ENCODE data around the gene MIPEP.
"Not testable (repeated sequence)": the region's sequence is repeated elsewhere in the genome, so short reads cannot be mapped to it uniquely, and the experiment has no call there.

MIPEP gene

DNA sequence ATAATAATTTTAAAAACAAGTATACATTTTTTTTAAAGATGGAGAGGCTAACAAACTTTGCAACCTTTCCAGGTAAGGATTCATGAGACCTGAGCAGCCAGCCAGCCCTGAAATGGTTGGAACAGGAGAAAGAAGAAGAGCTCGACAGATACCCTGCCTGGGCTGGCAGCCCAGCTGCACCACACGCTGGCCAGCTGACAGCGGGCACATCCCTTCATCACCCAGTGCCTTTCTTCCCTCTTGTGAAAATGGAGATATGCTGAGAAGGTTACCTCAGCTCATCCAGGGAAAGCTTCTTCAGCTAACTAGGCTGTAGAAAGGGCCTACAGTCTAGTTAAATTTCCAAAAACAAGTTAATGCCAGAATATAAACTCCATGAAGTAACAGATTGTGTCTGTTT lies 4.8 kb downstream of the MIPEP start:
- DNase-seq: not testable (repeated sequence)

DNA sequence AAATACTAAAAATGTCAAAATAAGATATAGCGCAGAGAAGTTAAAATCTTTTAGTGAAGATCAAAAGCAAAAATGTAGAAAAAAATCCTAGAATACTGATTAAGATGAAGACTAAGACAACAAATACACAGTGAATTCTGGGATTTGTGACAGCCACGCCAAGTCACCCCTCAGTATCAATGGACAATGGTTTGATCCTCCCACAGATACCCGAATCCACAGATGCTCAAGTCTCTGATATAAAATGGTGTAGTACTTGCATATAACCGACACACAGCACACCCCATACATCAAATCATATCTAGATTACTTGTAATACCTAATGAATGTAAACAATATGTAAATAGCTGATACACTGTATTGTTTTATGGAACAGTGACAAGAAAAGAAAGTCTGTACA lies 5.9 kb downstream of the MIPEP start:
- no peak for DNase-seq

DNA sequence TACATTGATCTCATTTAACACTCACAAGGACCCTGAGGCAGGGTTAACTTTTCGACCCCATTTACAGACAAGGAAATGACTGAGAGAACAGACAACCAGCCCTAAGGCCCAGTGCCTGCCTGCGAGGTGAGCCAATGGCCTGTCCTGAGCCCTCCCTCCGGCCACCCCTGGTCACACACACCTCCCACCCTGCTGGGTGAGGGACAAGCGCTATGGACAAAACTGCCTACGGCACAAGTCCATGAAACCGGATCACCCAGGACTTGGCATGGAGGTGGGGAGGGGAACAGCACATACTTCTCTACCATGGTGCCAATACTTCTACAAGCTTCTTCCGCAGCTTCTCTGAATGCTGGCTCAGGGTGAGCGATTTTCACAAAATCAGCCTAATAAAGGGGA lies 7.8 kb downstream of the MIPEP start:
- DNase-seq: not testable (repeated sequence)

DNA sequence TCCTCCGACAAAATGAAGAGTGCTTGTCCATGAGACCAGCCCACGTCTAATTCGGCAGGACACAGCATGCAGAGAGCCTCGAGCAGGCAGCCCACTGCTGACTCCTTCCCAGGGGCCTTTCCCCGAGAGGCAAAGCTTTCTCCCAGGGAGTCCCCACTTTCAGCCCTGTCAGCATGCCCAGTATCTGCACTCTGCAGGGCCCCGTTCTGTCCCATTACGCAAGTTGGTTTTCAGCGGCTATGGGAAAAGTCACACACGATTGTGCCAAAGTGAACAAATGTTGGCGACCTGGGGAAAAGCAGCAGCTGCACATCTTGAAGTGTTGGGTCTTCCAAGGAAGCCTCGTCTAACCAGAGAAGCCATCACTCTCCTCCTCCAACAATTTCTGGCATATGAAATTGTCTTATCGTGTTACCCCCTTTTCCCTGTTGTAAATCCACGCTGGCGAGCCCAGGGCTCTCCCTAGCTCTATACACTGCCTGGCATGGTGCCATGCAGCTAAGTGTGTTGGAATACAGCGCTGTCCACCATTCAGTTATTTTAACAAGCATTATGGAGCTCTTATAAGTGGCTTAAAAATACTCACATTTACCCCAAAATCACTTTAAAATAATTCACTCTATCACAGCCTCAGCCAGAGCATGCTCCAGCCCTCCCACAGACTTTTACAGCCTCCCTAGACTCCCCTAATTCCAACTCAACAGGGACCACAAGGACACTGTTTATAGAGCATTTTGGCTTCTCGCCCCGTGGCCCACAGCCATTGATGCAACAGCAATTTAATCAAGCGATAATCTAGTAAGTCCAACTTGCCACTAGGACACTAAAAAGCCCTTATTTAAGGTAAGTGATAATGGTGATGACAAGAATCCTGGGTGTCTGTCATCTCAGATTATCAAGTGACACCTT lies 8.5 kb downstream of the MIPEP start:
- DNase-seq: not testable (repeated sequence)

DNA sequence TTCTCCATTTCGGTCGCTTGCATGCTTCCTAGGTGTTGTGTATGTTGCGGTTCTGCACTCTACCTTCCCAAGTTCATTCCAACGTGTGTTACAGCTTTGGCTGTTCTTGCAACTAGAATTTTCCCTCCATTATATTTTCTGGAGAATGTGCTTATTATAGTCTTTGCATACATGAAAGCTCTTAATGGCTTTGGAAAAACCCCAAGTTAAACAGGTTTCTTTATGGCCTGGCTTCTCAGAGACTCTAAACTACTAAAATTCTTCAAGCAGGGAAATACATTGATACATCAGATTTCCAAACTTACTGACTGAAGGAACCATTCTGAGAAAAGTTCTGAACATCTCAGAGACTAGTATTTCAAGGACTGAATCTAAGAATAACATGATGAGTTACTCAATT lies 11.9 kb downstream of the MIPEP start:
- DNase-seq: no peak

DNA sequence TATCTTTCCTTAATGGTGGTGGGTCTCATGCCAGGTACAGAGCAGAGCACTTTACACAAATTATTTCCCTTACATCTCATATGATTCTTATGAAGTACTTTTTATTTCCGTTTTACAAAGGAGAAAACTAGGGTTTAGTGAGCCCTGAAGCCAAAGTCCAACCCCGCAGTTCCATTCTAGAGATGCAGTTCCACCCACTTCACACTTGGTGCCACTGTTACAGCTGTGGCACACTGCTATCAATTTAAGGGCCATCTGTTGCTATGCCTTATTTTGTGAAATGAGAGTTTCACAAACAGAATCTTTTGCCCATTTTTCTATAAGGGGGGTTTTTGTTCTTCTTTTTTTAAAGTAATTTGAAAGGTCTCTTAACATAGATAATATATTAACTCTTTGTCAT lies 12.9 kb downstream of the MIPEP start:
- DNase-seq: no peak

DNA sequence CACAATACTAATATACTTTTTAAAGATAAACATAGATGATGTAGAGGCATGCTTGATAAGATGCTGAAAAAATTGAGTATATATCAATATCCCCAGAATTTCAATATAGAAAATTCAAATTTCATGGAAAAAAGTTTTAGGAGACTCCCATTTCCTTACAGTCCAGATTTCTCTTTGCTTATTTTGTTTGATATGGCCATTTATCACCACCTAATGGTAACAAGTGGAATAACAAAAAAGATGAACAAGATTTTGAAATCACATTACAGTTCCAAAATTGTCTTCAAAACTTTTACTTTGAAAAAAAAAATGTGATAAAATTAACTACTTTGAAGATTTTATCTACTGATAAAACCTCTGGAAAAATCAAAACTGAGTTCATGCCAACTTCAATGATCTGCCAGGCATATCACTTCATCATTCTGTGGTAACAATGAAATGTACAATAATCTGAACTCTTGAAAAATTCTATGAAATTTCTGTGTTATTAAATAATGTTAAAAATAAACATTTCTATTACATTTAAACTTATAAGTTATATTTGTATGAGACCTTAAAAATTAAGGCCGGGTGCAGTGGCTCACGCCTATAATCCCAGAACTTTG lies 17.5 kb downstream of the MIPEP start:
- DNase-seq: no peak

DNA sequence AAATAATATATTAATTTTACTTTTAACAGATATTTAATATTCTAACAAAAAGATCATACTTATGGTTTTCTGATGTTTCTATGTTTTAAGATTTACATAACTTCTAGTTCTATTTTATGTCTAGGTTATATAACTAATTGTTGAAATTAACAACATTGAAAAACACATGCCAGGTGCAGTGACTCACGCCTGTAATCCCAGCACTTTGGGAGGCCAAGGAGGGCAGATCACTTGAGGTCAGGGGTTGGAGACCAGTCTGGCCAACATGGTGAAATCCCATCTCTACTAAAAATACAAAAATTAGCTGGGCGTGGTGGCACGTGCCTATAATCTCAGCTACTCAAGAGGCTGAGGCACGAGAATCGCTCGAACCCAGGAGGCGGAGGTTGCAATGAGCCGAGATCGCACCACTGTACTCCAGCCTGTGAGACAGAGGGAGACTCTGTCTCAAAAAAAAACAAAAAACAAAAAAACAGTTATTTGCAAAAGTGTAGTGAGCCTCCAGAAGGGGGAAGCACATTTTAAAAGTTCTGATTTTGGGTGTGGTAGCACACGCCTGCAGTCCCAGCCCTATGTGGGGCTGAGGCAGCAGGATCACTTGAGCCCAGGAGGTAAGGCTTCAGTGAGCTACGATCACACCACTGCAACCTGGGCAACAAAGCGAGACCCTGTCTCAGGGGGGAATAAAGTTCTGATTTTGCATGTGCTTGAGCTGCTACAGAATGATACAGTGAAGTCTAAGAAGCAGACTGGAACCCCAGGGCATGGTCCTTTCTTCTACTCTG lies 18.7 kb downstream of the MIPEP start:
- DNase-seq: no peak

DNA sequence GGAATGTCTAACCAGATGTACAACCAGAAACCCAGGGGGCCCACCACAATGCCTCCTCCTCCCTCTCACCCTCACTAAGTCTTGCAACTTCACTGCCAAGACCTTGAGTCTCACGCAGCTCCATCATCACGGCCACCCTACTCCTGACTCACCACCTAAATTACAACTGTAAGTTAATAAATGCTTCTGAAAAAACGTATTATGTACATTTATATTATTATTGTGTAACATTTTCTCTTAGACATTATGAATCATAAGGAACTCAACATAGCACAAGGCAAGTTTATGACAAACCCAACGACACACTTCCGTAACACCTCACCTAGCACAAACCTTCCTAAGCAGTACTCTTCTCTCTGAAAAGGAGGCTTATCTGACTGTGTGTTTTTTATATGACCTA lies 20.7 kb downstream of the MIPEP start:
- no peak for DNase-seq

DNA sequence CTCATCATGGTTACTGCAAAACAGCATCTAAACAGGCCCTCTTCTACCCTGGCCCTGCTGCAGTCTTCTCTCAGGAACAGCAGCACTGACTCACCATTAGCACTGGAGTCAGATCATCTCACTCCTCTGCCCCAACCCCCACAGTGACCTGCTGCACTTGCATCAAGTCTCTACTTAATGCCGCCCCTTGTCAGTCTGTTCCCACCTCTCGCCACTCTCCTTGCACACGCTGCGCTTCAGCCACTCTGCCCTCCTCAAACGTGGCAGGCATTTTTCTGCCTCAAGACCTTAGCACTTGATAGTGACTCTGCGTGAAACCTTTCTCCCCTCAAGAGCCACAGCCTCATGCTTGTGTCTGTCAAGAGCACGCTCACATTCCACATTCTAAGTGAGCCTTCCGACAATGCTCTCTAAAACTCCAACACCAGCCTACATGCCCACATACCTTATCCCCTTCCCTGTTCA lies 22.1 kb downstream of the MIPEP start:
- DNase-seq: no peak

DNA sequence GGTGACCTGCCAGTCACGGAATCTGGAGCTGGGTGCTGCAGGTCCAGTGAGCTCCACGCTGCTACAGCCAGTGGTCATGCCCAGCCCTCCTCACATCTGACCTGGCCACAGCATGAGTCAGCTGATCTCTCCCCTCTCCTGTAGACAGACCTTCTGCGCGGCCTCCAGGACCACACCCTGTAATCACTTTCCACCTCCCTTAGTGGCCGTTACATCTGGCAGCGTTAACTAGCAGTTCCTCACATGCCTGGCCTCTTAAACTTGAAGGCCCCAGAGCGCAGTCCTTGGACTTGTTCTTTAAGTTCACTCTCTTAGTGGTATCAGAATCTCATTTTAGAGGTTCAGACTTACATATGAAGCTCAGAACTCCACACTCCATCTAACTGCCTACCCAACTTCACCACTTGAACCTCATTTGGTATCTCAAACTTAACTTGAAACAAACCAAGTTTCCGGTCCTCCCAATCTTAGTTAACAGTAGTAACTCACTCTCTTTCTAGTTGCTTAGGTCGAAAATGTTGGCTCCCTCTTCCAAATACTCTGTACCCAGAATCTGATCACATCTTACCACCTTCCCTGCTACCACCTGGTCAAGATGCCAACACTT lies 22.7 kb downstream of the MIPEP start:
- no peak for DNase-seq

DNA sequence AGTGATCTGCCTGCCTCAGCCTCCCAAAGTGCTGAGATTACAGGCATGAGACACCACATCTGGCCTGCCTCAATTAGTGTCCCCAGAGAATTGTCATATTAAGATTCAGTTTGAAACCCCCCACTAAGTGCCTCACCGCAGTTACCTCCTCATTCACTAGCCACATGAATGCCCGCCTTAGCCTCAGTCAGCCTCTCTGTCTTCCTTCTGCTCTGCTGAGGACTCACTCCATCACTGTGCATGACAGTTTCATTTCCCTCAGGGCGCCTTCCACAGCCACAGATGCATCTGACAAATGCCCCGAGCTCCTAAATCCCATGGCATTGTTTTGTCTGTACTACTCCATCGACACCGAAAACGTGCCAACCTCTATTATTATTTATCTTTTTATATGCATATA lies 23.3 kb downstream of the MIPEP start:
- no peak for DNase-seq

DNA sequence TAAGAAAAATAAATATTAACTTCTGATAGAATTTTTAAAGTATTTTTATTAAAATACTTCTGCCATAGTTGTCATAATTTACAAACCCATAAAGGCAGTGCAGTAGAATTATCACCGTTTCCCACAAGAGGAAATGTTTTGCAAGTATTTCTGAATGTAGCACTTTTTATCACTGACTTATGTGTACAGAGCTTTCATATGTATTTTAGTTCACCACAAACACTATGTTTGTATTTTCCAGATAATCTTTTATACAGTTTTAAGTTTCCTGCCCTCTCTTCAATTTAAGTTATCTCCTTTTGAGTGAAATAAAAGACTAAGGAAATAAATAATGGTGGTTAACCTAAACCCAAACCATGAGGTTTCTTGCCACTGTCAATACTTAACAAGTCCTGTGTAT lies 24.2 kb downstream of the MIPEP start:
- DNase-seq: no peak

DNA sequence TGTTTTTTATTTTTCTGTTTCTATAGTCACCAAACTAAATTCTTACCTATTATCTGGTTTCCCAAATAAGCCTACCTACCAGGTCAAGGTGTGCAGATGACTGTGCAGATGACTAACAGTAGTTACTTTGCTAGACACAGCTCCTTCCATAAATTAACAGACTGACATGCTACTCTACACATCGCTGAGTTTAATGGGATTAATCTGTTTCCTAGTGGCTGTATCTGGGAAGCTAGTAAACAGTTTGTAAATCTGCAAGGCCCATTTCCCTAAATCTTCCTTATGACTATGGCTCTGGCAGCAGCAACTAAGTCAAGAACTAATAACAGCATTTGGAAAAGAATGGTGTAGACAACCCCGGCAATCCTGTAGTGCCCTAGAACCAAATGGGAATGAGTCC lies 27.9 kb downstream of the MIPEP start:
- no peak for DNase-seq

DNA sequence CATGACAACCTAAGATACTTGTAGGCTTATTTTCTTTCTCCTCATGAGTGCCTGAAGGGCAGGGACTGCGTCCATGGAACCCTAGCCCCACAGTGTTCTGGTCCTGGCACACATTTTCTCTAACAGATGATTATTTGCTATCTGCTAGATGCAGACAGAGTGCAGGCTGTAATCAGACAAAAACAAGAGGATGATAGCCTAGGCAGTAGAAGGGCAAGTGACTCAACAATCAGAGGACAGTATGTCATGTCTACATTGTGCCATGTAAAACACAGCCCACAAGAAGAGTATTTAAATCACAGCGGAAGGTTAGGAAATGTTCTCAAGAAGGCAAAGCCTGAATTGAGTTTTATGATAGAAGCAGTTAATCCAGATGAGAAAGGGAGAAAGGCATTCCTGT lies 29.3 kb downstream of the MIPEP start:
- no peak for DNase-seq

DNA sequence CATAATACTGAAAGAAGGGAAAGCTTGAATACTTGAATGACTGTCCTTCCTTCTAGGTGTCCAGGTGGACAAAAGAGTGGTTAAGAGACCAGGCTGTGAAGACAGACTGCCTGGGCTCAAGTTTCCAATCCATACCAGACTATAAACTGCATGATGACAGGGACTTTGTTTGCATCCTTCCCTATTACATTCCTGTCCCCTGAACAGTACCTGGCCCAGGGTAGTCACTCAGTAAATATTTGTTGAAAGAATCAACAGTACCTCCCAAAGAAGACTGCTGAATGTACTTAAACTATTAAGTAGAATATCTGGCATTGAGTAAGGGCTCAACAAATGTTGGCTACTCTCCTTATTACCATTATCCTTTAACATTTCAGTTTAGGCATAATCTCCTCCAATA lies 29.7 kb downstream of the MIPEP start:
- DNase-seq: no peak

DNA sequence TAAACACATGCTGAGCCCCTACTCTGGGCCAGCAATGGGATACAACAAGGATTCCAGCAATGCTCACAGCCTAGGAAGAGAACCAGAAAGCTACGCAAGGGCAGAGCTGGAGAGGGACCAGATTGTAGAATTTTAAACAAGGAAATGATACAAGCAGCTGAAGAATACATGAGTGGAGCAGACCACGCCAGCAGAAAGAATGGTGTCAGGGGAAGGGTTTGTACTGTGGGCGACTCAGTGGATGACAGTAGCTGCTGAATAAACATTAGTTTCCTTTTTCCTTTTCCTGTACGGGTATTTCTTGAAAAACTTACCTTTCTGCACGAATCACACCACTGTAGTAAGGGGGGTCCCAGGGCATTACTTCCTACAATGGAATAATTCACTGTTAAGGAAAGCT lies 30.7 kb downstream of the MIPEP start:
- no peak for DNase-seq

DNA sequence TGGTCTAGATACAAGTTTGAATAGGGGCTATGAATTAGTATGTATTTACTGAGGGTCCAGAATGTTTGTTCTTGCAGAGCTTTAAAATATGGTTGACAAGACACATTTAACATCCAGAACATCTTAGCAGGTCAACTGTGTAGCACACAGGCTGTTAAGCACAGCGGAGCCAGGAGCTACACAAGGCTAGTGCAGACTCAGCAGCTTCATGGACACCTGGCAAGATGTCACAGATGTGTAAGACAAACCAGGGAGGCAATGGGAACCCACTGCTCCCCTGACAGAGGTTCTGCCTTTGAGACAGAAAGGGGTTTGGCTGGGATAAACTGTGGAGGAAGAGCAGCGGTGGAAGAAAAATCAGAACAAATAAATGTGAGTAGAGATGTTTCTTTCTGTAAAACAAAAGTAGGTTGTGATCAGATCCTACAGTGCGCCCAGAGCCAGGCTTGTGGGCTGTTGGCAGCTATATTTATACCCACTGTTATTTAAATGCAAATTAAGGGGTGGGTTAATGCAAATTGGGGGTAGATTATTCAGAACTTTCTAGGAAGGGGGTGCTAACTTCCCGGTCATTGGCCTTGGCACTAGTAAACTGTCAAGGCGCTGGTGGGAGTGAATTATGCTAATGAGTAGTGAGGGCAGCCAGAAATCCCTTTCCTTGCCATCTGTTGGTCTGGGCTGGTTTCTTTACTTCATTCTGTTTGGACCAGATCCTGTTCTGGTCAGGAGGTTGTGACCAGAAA lies 33.0 kb downstream of the MIPEP start:
- DNase-seq: no peak

DNA sequence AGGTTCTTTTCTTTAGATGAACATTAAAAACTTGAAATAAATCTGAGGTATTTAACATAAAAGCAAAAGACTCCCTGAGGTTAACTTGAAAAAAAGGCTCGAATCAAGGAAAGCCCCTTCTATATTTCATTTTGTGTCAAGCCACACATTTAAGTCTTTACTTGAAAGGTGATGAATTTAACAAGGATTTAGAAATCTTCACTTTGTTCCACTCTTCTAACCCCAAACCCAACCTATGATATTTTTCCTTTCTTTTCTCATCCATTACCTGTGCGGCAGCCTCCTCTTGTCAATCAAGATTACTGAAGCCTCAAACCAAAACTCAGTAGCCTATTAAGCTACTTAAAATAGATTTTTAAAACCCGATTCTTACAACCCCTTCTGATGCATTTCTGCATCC lies 33.8 kb downstream of the MIPEP start:
- no peak for DNase-seq

DNA sequence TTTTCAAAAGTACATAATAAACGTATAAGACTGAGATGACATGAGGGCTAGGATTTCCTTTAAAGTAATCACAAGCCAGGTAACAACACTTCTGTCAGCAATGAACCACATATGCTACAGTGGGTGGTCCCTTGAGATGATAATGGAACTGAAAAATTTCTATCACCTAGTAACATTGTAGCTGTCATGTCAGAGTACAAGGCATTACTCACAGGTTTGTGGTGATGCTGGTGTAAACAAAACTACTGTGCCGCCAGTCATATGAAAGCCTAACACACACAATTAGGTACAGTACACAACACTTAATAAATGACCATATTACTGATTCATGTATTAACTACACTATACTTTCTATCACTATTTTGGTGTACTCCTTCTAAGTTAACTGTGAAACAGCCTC lies 36.8 kb downstream of the MIPEP start:
- no peak for DNase-seq

DNA sequence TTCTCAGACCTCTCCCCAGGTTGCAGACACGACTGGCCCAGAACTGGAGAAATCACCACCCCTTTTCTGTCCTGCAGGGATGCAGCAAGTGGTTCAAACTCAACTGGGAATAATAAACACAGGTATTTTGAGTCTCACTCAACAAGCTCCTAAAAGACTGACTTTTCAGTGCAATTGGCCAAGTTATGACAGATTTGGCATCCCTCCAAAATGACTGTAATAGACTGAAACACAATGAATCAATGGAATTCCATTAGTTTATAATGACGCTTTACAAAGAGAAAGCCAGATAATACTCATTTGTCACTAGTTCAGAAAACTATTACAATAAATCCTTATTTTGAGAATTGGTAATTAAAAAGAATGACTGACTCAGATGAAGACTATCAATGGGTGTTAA lies 38.1 kb downstream of the MIPEP start:
- no peak for DNase-seq

DNA sequence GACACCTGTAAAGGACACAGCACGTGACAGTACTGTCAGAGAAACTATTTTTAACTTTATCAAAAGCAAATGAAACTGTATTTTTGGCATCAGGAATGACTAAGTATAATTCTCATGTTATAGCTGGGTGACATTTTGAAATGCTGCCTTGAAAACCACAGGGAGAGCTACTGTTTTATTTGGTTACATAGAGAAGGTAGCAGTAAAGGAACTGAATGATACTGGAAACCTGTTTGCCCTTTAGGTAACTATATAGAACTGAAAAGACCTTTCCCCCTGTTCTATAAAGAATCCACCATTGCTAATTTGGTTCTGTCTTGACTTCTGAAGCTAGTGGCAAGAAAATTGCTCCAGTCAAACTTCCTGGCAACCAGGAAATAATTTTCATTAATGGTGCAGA lies 39.1 kb downstream of the MIPEP start:
- no peak for DNase-seq

DNA sequence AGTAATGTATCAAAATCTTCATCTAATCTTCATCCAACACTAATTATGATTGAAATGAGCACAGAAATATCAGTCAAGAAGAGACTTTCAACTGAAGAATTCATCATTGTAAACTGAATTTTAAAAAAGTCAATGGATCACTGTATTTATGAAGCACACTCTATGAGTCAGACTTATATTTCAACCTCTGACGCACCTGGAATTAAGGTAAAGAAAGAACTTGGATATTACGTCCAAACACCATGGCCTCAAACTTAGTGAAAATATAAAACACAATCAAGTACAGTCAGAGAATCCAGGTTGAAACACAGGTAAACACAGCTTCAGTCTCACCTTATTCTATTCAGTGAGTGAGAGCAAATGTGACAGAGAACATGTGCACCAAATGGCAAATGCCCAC lies 39.5 kb downstream of the MIPEP start:
- no peak for DNase-seq

Data from activated naive CD4-positive, alpha-beta T cell treated with anti-CD3 and anti-CD28 coated beads, Interleukin-2, amount 50 U/mL, for 16 hours (primary cell).